VCaP (cell line): ENCODE results near the gene CNTN4.

Source experiments
- H3K27ac ChIP-seq: fragments of 450-650 bp; 2 replicates; pipeline ENCODE4 v1.5.1; 2017
- TF ChIP-seq, protein P1 (sequence below): fragments of 450-650 bp; conservative IDR thresholded peaks from 2 replicates; pipeline ENCODE4 v1.5.1; 2017; ENCODE audit warnings: mild to moderate bottlenecking, moderate library complexity

CNTN4 gene

GRCh38 chr3:2677501-2677900 is 578.8 kb downstream of the CNTN4 start:
- H3K27ac ChIP-seq, result no peak overlapping the region
- TF ChIP-seq, protein P1, sequence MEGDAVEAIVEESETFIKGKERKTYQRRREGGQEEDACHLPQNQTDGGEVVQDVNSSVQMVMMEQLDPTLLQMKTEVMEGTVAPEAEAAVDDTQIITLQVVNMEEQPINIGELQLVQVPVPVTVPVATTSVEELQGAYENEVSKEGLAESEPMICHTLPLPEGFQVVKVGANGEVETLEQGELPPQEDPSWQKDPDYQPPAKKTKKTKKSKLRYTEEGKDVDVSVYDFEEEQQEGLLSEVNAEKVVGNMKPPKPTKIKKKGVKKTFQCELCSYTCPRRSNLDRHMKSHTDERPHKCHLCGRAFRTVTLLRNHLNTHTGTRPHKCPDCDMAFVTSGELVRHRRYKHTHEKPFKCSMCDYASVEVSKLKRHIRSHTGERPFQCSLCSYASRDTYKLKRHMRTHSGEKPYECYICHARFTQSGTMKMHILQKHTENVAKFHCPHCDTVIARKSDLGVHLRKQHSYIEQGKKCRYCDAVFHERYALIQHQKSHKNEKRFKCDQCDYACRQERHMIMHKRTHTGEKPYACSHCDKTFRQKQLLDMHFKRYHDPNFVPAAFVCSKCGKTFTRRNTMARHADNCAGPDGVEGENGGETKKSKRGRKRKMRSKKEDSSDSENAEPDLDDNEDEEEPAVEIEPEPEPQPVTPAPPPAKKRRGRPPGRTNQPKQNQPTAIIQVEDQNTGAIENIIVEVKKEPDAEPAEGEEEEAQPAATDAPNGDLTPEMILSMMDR, result no peak

DNA sequence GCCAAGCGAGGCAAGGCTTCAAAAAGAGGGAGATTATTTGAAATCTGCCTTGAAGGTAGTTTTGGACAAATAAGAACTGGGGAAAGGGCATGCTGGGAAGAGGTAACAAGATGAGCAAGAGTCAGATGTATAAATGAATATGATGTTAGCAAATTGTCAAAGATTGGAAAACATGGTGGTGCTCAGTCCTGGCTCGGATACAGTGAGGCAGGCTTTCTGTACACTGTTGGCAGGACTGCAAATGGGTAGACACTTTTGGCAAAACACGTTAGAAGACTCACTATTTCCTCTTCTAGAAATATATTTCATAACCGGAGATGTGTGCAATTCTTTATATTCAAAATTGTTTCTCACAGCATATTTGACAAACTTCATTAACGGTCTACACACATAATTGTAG is 581.6 kb downstream of the CNTN4 start:
- TF ChIP-seq, protein P1, result no peak
- no peak overlapping the region for H3K27ac ChIP-seq

DNA sequence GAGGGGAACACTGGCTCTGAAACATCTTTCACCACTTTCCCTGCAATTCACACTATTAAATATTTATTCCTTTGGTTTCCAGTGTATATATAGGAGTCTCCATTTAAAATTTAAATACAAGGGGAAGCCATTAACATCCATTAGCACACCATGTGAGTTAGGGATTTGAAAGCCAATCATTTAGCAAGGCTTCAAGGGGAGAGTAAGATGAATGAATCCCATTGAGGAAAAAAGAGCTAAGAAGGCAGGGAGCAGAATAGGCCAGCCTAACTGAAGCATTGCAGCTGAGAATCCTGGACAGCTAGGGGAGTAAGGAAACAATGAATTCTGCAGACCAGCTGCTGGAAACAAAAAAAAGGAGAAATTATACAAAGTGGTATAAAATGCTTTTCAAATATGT is 585.4 kb downstream of the CNTN4 start:
- TF ChIP-seq, protein P1, result no peak

DNA sequence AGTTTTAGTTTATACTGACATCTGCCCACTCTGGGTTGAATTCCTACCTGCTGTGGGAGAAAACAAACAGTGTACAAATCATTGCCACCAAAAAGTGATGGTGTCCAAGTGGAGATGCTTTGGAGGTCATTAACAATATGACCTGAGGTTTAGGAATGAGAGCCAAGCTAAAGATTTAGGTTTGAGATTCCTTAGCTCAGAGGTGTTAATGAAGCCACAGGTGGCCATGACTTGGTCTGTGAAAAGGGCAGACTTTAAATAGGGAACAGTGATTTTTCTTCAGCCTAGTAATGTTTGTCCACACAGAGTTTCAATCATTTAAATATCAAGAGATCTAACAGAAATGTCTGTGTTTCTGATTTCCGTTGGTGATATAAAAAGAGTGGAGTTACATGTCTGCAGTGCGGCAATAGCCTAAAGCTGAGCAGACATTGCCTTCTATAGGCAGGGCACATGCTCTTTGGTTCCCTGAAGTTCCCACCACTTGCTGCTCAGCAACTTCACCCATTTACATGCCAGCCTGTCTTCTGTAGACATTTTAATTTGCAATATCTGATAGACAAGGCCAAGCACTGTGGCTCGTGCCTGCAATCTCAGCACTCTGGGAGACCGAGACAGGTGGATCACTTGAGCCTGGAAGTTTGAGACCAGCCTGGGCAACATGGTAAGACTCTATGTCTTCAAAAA is 588.3 kb downstream of the CNTN4 start:
- TF ChIP-seq, protein P1, result no peak
- H3K27ac ChIP-seq, result no peak overlapping the region

More for the DNA sequence above, 585.4 kb downstream of the CNTN4 start:
- no peak overlapping the region for H3K27ac ChIP-seq

- no peak overlapping the region for H3K27ac ChIP-seq
- TF ChIP-seq, protein P1, result no peak
These were observed 598.9 kb downstream of the CNTN4 start for GRCh38 chr3:2697589-2697988.

DNA sequence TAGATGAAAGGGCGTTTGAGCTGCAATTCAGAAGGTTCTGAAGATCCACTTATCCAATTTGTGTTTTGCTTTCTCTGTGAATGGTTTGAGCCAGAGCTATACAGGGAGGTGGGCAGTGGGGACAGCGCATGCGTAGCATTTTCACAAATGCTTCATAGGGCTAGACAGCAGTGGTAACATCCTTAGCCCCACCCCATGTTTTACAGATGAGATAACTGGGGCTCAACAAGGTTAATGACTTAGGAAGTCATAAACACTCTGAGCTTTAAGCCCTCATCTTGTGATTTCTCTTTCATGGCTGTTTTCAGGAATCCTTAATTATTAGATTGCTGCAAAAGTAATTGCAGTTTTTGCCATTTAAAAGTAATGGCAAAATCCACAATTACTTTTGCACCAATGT is 602.8 kb downstream of the CNTN4 start:
- no peak overlapping the region for H3K27ac ChIP-seq
- TF ChIP-seq, protein P1, result no peak

GRCh38 chr3:2706144-2706835 is 607.6 kb downstream of the CNTN4 start:
- TF ChIP-seq, protein P1, result no peak
- no peak overlapping the region for H3K27ac ChIP-seq
